ENCODE results near the gene CLPX.
"Not testable (repeated sequence)": the region's sequence is repeated elsewhere in the genome, so short reads cannot be mapped to it uniquely, and the experiment has no call there.

CLPX gene

DNA sequence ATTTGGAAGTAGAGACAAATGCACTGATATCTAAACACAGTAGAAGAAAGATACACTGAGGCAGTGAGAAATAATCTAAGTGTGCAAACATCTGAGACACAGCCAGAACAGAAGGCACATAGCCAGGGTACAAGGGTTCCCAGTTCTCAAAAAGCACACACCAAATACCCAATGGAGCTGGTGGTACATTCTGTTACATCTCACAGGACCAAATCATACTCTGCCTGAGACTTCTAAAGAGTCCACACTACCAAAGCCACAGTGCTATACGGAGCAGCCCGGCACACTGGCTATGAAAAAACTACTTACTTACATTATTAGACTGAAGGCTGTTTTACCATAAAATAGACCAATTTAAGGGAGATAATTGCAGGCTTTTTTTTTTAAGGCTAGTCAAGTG is 19.3 kb downstream of the CLPX start:
- no peak for DNase-seq

DNA sequence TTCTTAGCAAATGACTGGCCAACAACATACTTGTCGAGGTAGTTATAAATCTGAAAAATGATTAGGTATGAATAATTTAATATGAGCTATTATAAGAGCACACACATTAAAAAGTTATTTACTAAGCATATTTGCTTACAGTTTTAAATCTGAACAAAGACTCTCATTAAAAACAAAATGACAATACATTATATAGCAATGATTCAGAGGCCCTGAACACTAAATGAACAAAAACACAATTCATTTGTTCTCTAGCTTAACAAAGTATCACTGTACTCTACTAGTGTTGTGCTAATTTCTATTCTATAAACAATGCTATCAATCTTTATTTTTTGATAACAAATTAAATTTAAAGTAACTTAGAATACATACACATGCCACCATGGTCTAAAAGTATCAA is 21.0 kb downstream of the CLPX start:
- DNase-seq = no peak

DNA sequence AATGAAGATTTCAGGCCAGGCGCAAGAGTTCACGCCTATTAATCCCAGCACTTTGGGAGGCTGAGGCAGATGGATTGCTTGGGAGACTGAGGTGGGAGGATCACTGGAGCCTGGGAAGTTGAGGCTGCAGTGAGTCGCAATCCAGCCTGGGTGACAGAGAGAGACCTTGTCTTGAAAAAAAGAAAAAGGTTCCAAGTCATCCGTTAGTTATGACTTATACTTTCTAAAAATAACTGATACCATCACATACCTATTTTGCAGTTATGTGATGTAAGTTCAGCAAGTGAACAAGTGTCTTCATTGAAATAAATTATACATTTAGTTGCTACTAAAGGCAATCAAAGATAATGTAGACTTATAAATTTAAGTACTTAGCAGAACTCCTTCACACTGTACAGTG is 22.1 kb downstream of the CLPX start:
- DNase-seq = no peak

DNA sequence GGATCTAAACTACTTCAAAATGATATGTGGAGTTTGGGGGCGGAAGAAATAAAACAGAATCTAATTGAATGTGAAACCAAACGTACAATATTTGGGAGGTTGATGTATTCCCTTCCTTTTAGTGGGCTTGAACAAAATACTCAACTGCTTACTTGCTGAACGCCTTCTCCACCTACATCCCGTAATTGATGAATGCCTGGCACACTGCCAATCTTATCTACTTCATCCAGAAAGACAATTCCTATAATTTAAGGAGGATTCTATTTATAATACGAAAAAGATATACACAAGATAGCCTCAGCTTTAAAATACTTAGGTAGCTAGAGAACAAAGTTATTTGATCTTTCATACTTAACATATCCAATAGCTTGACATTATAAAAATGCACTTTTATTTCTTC is 28.4 kb downstream of the CLPX start:
- no peak for DNase-seq

GRCh38 chr15:65154720-65155119 is 30.4 kb downstream of the CLPX start:
- no peak for DNase-seq

DNA sequence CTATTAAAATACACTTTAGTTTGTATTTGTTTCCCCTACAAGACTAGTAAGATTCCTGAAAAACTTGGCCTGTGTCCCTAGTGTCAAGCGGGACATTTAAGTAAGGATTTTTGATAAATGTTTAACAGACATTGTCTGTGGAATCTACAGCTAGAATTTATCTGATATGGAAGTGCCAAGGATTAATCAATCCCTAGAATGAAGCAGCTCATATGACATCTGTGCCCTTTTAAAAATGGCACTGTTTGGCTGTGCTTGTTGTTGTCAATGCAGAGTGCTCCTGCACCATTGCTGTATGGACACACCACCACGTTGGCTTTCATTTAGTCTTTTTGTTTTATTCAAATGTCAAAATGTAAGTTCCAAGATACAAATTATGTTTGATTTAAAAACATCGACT is 37.2 kb downstream of the CLPX start:
- no peak for DNase-seq

GRCh38 chr15:65146438-65146837 is 38.7 kb downstream of the CLPX start:
- no peak for DNase-seq

GRCh38 chr15:65138631-65139030 is 46.5 kb downstream of the CLPX start:
- DNase-seq = not testable (repeated sequence)

- DNase-seq = not testable (repeated sequence)
Observed at GRCh38 chr15:65137893-65138292, 47.2 kb downstream of the CLPX start.

DNA sequence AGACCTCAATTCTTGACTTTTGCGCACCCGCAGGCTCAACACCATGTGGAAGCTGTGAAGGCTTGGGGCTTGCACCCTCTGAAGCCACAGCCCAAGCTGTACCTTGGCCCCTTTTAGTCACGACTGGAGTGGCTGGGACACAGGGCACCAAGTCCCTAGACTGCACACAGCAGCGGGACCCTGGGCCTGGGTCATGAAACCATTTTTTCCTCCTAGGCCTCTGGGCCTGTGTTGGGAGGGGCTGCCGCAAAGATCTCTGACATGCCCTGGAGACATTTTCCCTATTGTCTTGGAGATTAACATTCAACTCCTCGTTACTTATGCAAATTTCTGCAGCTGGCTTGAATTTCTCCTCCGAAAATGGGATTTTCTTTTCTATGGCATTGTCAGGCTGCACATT is 48.1 kb downstream of the CLPX start:
- not testable (repeated sequence) for DNase-seq

GRCh38 chr15:65134538-65134937 is 50.6 kb downstream of the CLPX start:
- DNase-seq = no peak

- DNase-seq = peak; percentile 88 to 89
Observed at GRCh38 chr15:65133548-65134200, 51.5 kb downstream of the CLPX start, which contains the start of gene PDCD7. Gene PDCD7 (minus strand): TSS chr15:65133808. CDS start chr15:65133781, 27 bp downstream.

DNA sequence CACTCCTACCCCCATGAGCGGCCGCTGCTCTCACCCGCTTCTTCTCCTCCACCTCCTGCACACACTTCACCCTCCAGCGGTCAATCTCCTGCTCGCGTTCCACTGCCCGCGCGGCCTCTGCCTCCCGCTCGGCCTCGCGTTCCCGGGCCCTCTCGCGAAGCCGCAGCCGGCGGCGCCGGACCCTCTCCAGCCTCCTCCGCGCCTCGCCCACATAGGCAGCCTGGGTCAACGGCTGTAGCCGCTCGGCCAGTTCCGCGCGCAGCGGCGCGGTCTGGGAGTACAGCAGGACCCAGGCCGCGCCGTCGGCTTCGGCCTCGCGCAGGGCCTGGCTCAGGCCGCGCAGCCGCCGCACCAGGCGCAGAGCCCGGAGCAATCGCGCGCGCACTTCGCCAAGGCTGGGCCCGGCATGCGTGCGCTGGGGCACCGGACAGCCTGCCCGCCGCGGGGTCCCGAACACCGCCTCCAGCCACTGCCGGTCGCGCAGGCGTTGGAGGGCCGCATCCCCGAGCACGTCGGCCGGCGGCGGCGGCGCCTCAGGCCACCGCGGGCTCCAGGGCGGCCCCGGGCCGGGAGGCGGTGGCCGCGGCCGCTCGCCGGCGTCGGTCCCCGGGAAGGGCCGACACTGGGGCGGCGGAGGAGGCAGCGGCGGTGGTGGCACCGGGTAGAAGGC is 52.1 kb downstream of the CLPX start:
- peak; percentile 12 to 30 for DNase-seq

- DNase-seq = no peak
Observed at GRCh38 chr15:65130941-65131340, 54.2 kb downstream of the CLPX start.

GRCh38 chr15:65115542-65115941 is 69.6 kb downstream of the CLPX start:
- DNase-seq = no peak

GRCh38 chr15:65115086-65115485 is 70.1 kb downstream of the CLPX start, which contains the start of gene UBAP1L:
Gene UBAP1L (minus strand): TSS chr15:65115200. CDS start chr15:65106215, 8,985 bp downstream.
- no peak for DNase-seq

GRCh38 chr15:65110676-65111292 is 74.4 kb downstream of the CLPX start:
- DNase-seq = no peak

- DNase-seq = no peak
Observed at GRCh38 chr15:65106011-65106590, 79.0 kb downstream of the CLPX start.

GRCh38 chr15:65105038-65105437 is 80.1 kb downstream of the CLPX start:
- DNase-seq = no peak

DNA sequence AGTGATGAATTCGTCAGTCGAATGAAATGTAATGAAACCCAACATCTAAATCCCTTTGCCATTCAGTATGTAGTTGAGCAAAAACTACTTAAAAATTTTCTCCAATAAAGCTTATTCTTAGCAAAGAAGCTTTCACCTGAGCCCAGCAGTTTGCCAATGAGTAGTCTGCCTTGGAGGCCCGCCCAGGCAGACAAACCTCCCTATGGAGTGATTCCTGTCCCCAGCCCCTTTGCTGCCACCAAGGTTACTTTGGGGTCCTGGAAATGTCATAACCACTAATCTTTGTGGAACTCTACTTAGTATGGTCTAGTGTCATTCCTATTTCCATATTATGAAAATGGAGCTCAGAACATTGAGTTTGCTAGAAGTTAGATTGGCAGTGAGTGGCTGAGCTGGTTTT is 82.2 kb downstream of the CLPX start:
- no peak for DNase-seq

- DNase-seq = no peak
Observed at GRCh38 chr15:65101891-65102708, 83.0 kb downstream of the CLPX start.

DNA sequence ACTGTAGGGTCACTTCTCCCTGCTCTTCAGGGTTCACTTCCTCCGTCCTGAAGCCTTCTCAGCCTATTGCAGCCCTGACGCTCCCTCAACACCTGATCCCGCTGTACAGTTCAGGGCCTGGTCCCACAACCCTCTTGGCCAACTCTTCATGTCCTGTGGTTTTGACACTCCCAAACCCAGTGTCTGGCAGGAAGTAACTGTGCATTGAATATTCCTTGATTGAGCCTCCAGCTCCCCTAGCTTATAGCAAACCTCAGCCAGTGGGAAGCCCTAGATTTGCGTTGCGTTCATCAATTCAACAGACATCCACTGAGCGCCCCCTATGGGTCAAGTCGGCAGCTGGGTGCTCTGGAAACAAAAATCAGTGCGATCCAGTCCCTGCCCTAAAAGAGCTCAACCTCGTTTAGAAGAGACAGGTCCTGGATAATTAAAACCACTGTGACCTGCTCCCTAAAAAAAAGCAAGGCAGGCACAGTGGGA is 83.7 kb downstream of the CLPX start:
- peak; percentile 34 to 60 for DNase-seq

DNA sequence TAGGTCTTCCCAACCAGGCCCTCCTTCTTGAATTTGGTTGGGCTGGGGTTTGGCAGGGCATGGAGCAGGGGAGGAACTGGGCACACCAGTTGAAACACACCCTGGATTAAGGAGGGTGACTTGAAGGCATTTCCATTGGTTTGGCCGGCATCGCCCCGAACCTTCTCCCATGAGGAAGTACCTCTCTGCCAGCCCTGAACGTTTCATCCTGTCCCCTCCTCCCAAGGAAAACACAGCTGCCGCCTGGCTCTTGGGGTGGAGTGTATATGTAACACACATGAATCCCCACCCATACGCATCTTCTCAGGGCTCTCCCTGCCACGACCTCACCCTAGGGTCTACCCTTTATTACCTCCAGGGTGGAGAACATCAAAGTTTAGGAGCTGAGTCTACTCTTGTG is 84.7 kb downstream of the CLPX start:
- DNase-seq = no peak
